K562 (cell line): ENCODE measurements around the gene EFCAB13. TPM values are rescaled to one million over a fixed set of nuclear protein-coding genes. Genes with fewer than 3 reads are reported as not detected.

ENCODE experiments used
- ATAC-seq: fragments of 200-7000 bp; cut with Tn5 transposase; 3 replicates; pipeline ENCODE4 v1.9.1; 2020; ENCODE audit warnings: moderate library complexity
- BruUV-seq: library from RNA; stranded (reverse); fragments of 400-500 nt; replicated peaks from 2 replicates; lab custom pipeline; 2021; lab: Mats Ljungman, UMichigan
- CTCF ChIA-PET: fragments of 300-600 bp; formaldehyde crosslinking; extraction: SDS; loops from one replicate; lab custom pipeline; 2021; ENCODE audit warnings: low intra/inter-chr PET ratio; lab: Yijun Ruan, JAX
- POLR2A ChIA-PET: fragments of 300-600, 350-650 bp; sonication (Branson Sonifier 250); formaldehyde crosslinking; extraction: SDS; loops from one replicate; lab custom pipeline; 2021; ENCODE audit warnings: antibody characterized with exemption, inconsistent platforms; lab: Yijun Ruan, JAX
- DNase-seq, 4 experiments: peaks; one replicate each; pipeline versions ENCODE4 v3.0.0 to v3.0.0-alpha.2; 2011 to 2018; ENCODE audit warnings: low spot score in 3 of 4, mixed read lengths in 3 of 4; ENCODE audit errors: extremely low read depth in 1 of 4
- FAIRE-seq: peaks from 2 replicates; lab custom pipeline; 2011; peaks lifted over from hg19 to GRCh38; lab: Jason Lieb, UNC
- H2AFZ ChIP-seq: 2 replicates; pipeline ENCODE4 v1.6.0; 2011; ENCODE audit warnings: low read depth, low read length, control low read depth, inconsistent platforms
- H3K27ac ChIP-seq: fragments of 200-600 bp; 3 replicates; pipeline ENCODE4 v1.8.0; 2011; ENCODE audit warnings: low read depth, mild to moderate bottlenecking, control low read depth, inconsistent platforms, low read length, moderate library complexity, mixed read lengths; ENCODE audit errors: extremely low read depth
- H3K27me3 ChIP-seq, 2 experiments: fragments of 300-600 bp in 1 of 2; 2 replicates in 1 of 2; 3 replicates in 1 of 2; pipeline versions ENCODE4 v1.6.0 to v1.8.0; 2011; ENCODE audit warnings: inconsistent platforms in 2 of 2, low read length in 2 of 2, mild to moderate bottlenecking in 1 of 2, mixed read lengths in 1 of 2, moderate library complexity in 1 of 2; ENCODE audit not compliant: control insufficient read depth in 2 of 2, insufficient read depth in 2 of 2
- H3K36me3 ChIP-seq: fragments of 300-600 bp; 3 replicates; pipeline ENCODE4 v1.8.0; 2011; ENCODE audit warnings: mild to moderate bottlenecking, low read length, inconsistent platforms; ENCODE audit not compliant: control insufficient read depth, insufficient read depth
- H3K4me1 ChIP-seq, 2 experiments: fragments of 200-600 bp in 1 of 2; replicated peaks in 1 of 2; 2 replicates in 1 of 2; 3 replicates in 1 of 2; pipeline versions ENCODE4 v1.5.1 to v1.8.0; 2011; ENCODE audit warnings: inconsistent platforms in 2 of 2, low read length in 2 of 2, mild to moderate bottlenecking in 1 of 2, mixed read lengths in 1 of 2, moderate library complexity in 1 of 2; ENCODE audit not compliant: control insufficient read depth in 2 of 2, insufficient read depth in 2 of 2
- H3K4me2 ChIP-seq: 2 replicates; pipeline ENCODE4 v1.6.1; 2011; ENCODE audit warnings: low read length, control low read depth, inconsistent platforms, mixed read lengths; ENCODE audit not compliant: insufficient read depth
- H3K4me3 ChIP-seq: fragments of 200-600 bp; sonication (generic), shearing (Covaris generic); 2 replicates; pipeline ENCODE4 v1.5.1; 2016; ENCODE audit warnings: control low read depth, inconsistent platforms
- H3K79me2 ChIP-seq: fragments of 200-600 bp; 3 replicates; pipeline ENCODE4 v1.8.0; 2011; ENCODE audit warnings: low read length, inconsistent platforms; ENCODE audit not compliant: control insufficient read depth, insufficient read depth
- H3K9ac ChIP-seq, 2 experiments: 2 replicates each; pipeline versions ENCODE4 v1.6.0 to v1.6.1; 2011; ENCODE audit warnings: low read depth in 2 of 2, low read length in 2 of 2, control low read depth in 1 of 2, inconsistent platforms in 1 of 2, mild to moderate bottlenecking in 1 of 2, mixed read lengths in 1 of 2; ENCODE audit not compliant: insufficient read depth in 1 of 2
- H3K9me1 ChIP-seq: one replicate; pipeline ENCODE4 v1.6.0; 2011; ENCODE audit warnings: inconsistent platforms, mild to moderate bottlenecking, low read length, moderate library complexity; ENCODE audit not compliant: control insufficient read depth, insufficient read depth
- H3K9me3 ChIP-seq: replicated peaks from 2 replicates; pipeline ENCODE4 v1.5.1; 2011; ENCODE audit warnings: low read depth, low read length, inconsistent platforms; ENCODE audit not compliant: control insufficient read depth, insufficient read depth
- H4K20me1 ChIP-seq: replicated peaks from 2 replicates; pipeline ENCODE4 v1.6.1; 2011; ENCODE audit warnings: low read length, inconsistent platforms, mixed read lengths; ENCODE audit not compliant: control insufficient read depth, insufficient read depth
- ARID3A ChIP-seq: IDR thresholded peaks from 2 replicates; pipeline ENCODE4 v1.6.1; 2012; ENCODE audit warnings: low read depth, low read length, improper control_type of control experiment, borderline replicate concordance
- ELF1 ChIP-seq: fragments of 200-800 bp; sonication (Bioruptor generic); IDR thresholded peaks from 2 replicates; pipeline ENCODE4 v1.6.1; 2016; ENCODE audit warnings: missing genetic modification characterization, missing compliant biosample characterization
- HMG20B ChIP-seq: fragments of 250-450 bp; sonication (Bioruptor Pico); IDR thresholded peaks from 2 replicates; pipeline ENCODE4 v1.5.0; 2021; ENCODE audit warnings: mild to moderate bottlenecking
- JUND ChIP-seq, 2 experiments: IDR thresholded peaks; 2 replicates in 1 of 2; 3 replicates in 1 of 2; pipeline ENCODE4 v1.6.1; 2011; ENCODE audit warnings: borderline replicate concordance in 2 of 2, low read depth in 2 of 2, low read length in 2 of 2, improper control_type of control experiment in 1 of 2, missing biosample characterization in 1 of 2, missing genetic modification characterization in 1 of 2, missing genetic modification reagents in 1 of 2
- MBD1 ChIP-seq: fragments of 250-450 bp; sonication (Bioruptor Pico); IDR thresholded peaks from 2 replicates; pipeline ENCODE4 v1.8.0; 2022; ENCODE audit warnings: inconsistent platforms
- MCM5 ChIP-seq: fragments of 450-650 bp; IDR thresholded peaks from 2 replicates; pipeline ENCODE4 v1.6.1; 2016; ENCODE audit warnings: low read depth
- MYC ChIP-seq, 2 experiments: fragments of 250-450 bp in 1 of 2; sonication (Bioruptor Pico) in 1 of 2; IDR thresholded peaks; 2 replicates each; pipeline versions ENCODE4 v1.5.1 to v1.6.1; 2012 to 2021; ENCODE audit warnings: low read depth in 2 of 2, borderline replicate concordance in 1 of 2, improper control_type of control experiment in 1 of 2, low read length in 1 of 2, mild to moderate bottlenecking in 1 of 2, moderate library complexity in 1 of 2
- NFE2L1 ChIP-seq: fragments of 450-650 bp; IDR thresholded peaks from 2 replicates; pipeline ENCODE4 v1.6.1; 2016; ENCODE audit warnings: missing genetic modification characterization, low read depth, mild to moderate bottlenecking, missing compliant biosample characterization, moderate library complexity, borderline replicate concordance
- RAD51 ChIP-seq: fragments of 450-650 bp; IDR thresholded peaks from 2 replicates; pipeline ENCODE4 v1.7.1; 2016; ENCODE audit warnings: low read depth, mild to moderate bottlenecking, borderline replicate concordance
- TARDBP ChIP-seq: fragments of 450-650 bp; IDR thresholded peaks from 2 replicates; pipeline ENCODE4 v1.6.1; 2016
- TCF15 ChIP-seq: fragments of 250-450 bp; sonication (Bioruptor Pico); IDR thresholded peaks from 2 replicates; pipeline ENCODE4 v1.8.0; 2022; ENCODE audit warnings: moderate library complexity, mild to moderate bottlenecking, inconsistent platforms
- THAP12 ChIP-seq: fragments of 250-450 bp; sonication (Bioruptor Pico); IDR thresholded peaks from 2 replicates; pipeline ENCODE4 v1.9.0; 2021; ENCODE audit warnings: mild to moderate bottlenecking, inconsistent platforms
- ZNF165 ChIP-seq: fragments of 250-450 bp; sonication (Bioruptor Pico); IDR thresholded peaks from 2 replicates; pipeline ENCODE4 v1.4.0; 2020; ENCODE audit warnings: borderline replicate concordance
- ZNF347 ChIP-seq: fragments of 450-650 bp; formaldehyde crosslinking; IDR thresholded peaks from 2 replicates; pipeline ENCODE4 v1.4.0; 2020; ENCODE audit warnings: low read depth, mild to moderate bottlenecking, moderate library complexity
- WGBS: fragments of 100-300 bp; shearing (Covaris generic); methylation state at CpG from one replicate; pipeline ENCODE4 v1.1.6; 2016; ENCODE audit warnings: low coverage, mixed read lengths; ENCODE audit not compliant: insufficient coverage; ENCODE audit errors: missing lambda C conversion rate; 5-methylcytosine and 5-hydroxymethylcytosine counted together
- in situ Hi-C: fragments of 300-500 bp; cut with MboI; formaldehyde crosslinking; loops from 4 replicates; pipeline ENCODE4 v1.15.0; 2018; ENCODE audit warnings: inconsistent platforms, mixed read lengths
- intact Hi-C: fragments of 100-400 bp; cut with micrococcal nuclease; formaldehyde crosslinking; loops from 2 replicates; pipeline ENCODE4 v1.14.2; 2022
- polyA plus RNA-seq, 8 experiments: library from polyadenylated mRNA; depleted of rRNA in 4 of 8; stranded (reverse) in 5 of 8; unstranded in 3 of 8; fragments of >200 nt; fragmentation: Nextera tagmentation in 2 of 8; fragmentation: Illumina TruSeq in 1 of 8; extraction: Ambion mirVana in 2 of 8; extraction: Trizol in 1 of 8; gene quantifications; 2 replicates each; pipeline versions ENCODE4 v1.2.1 to v1.2.3, GENCODE V29; 2011 to 2014; ENCODE audit warnings: inconsistent platforms in 1 of 8, missing spikeins in 1 of 8
- total RNA-seq, 7 experiments: library from RNA; depleted of rRNA in 6 of 7; stranded (reverse); fragments of >200 nt in 6 of 7; fragmentation: Illumina TruSeq in 2 of 7; extraction: Trizol in 2 of 7; gene quantifications; 2 replicates each; pipeline versions ENCODE4 v1.2.1 to v1.2.3, GENCODE V29; 2011 to 2021; ENCODE audit warnings: low replicate concordance in 1 of 7

EFCAB13 gene
- total and polyA plus RNA-seq, 9 of the 15 experiments (the other 6 are each of a cell fraction or from before 2014, with no cell fraction given) = 0.32 to 1.3 (median 0.95) TPM

- Histone ChIP-seq H3K9me3 (no peaks in the 10 kb centered on the region), H3K9ac (no peak overlapping the region), H3K27ac (no peak overlapping the region), H3K36me3 (no peaks in the 10 kb centered on the region), H3K9me1 (no peaks in the 10 kb centered on the region), H3K4me2 (no peak overlapping the region), H3K4me1 (no peaks in the 10 kb centered on the region), H3K4me3 (no peak overlapping the region), H4K20me1 (no peaks in the 10 kb centered on the region), H3K27me3 (no peaks in the 10 kb centered on the region), H3K79me2 (no peaks in the 10 kb centered on the region), H2AFZ (no peak overlapping the region)
- DNase-seq (no peak), ATAC-seq (no peak), FAIRE-seq (no peak)
- ChIA-PET POLR2A (no interaction called here), CTCF (no interaction called here)
- in situ Hi-C loops (loop anchor here (5.0 kb wide), 1 partner anchor 254 kb away; no protein-coding TSS in a partner anchor), intact Hi-C loops (loop anchor here (5.0 kb wide), 1 partner anchor 254 kb away; no protein-coding TSS in a partner anchor)
- 11% methylated on average over 2 of the region's 2 CpGs for WGBS
- no TSS peak for BruUV-seq
- TF ChIP-seq ELF1 (tag) (no peak), ZNF165 (CRISPR knock-in tag) (no peak), HMG20B (no peak), MCM5 (no peak), ARID3A (no peak), TCF15 (CRISPR knock-in tag) (no peak), MYC (IDR thresholded peaks at IDR 0.05; ENCODE audit: low read depth, low read length) (no peak), MYC (CRISPR knock-in tag; IDR thresholded peaks at IDR 0.05; ENCODE audit: borderline replicate concordance, low read depth) (no peak), NFE2L1 (tag) (no peak), TARDBP (no peak), ZNF347 (CRISPR knock-in tag) (no peak), THAP12 (CRISPR knock-in tag) (no peak), MBD1 (CRISPR knock-in tag) (no peak), RAD51 (no peak), JUND (IDR thresholded peaks at IDR 0.05; ENCODE audit: borderline replicate concordance, low read depth, low read length) (no peak), JUND (tag; IDR thresholded peaks at IDR 0.05; ENCODE audit: borderline replicate concordance, low read depth, low read length) (no peak)
Measured at GRCh38 chr17:47363171-47363570, 39.4 kb downstream of the EFCAB13 start.
